Stimulated activated CD4-positive, alpha-beta T cell treated with anti-CD3 and anti-CD28 coated beads, TNF-alpha, amount 100 ng/mL, for 4 hours (primary cell): ENCODE measurements around the gene KCP.

Experiments used
- DNase-seq, 3 experiments: peaks; one replicate each; pipeline ENCODE4 v3.0.0-alpha.2; 2020; ENCODE audit warnings: low read depth in 3 of 3

Gene KCP

GRCh38 chr7:128858380-128859231, 51.9 kb downstream of the KCP start:
- DNase-seq = no peak

- DNase-seq = no peak
Observed at GRCh38 chr7:128856001-128856718, 54.3 kb downstream of the KCP start.

DNA sequence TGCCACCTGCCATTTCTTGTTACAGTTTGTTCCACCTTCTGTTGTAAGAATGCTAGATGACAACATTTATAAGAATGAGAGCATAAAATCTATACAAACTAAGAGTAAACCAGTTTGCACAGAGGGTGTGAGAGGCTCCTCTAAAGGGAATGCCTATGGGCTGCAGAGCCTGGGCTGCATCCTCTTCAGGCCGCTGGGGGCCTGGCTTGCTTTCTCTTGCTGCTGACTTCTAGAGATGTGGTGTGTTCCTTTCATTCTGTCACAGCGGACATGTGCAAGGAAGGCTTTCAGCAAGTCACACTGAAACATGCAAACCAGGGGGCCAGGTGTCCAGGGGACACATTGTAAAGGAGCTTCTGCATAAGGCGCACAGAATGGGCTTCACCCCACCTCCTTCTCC, 55.0 kb downstream of the KCP start:
- no peak for DNase-seq

GRCh38 chr7:128854396-128854795, 56.1 kb downstream of the KCP start:
- no peak for DNase-seq

GRCh38 chr7:128853799-128854198, 56.7 kb downstream of the KCP start:
- no peak for DNase-seq

- no peak for DNase-seq
Observed at GRCh38 chr7:128852537-128853254, 57.8 kb downstream of the KCP start.

- DNase-seq = no peak
Observed at GRCh38 chr7:128849804-128850490, 60.6 kb downstream of the KCP start.

GRCh38 chr7:128849156-128849515, 61.4 kb downstream of the KCP start:
- no peak for DNase-seq

- DNase-seq = no peak
Observed at GRCh38 chr7:128848289-128849155, 62.0 kb downstream of the KCP start.

- DNase-seq = no peak
Observed at GRCh38 chr7:128847721-128848211, 62.7 kb downstream of the KCP start.

- DNase-seq = no peak
Observed at GRCh38 chr7:128846781-128847444, 63.6 kb downstream of the KCP start.

GRCh38 chr7:128845987-128846386, 64.5 kb downstream of the KCP start:
- DNase-seq = no peak

GRCh38 chr7:128845475-128845874, 65.0 kb downstream of the KCP start:
- DNase-seq = no peak

DNA sequence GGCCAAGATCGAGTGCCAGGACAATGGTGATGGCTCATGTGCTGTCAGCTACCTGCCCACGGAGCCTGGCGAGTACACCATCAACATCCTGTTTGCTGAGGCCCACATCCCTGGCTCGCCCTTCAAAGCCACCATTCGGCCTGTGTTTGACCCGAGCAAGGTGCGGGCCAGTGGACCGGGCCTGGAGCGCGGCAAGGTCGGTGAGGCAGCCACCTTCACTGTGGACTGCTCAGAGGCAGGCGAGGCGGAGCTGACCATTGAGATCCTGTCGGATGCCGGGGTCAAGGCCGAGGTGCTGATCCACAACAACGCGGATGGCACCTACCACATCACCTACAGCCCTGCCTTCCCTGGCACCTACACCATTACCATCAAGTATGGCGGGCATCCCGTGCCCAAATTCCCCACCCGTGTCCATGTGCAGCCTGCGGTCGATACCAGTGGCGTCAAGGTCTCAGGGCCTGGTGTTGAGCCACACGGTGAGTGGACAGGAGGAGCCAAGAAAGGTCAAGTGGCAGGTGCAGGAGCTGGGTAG, 65.7 kb downstream of the KCP start:
- no peak for DNase-seq

DNA sequence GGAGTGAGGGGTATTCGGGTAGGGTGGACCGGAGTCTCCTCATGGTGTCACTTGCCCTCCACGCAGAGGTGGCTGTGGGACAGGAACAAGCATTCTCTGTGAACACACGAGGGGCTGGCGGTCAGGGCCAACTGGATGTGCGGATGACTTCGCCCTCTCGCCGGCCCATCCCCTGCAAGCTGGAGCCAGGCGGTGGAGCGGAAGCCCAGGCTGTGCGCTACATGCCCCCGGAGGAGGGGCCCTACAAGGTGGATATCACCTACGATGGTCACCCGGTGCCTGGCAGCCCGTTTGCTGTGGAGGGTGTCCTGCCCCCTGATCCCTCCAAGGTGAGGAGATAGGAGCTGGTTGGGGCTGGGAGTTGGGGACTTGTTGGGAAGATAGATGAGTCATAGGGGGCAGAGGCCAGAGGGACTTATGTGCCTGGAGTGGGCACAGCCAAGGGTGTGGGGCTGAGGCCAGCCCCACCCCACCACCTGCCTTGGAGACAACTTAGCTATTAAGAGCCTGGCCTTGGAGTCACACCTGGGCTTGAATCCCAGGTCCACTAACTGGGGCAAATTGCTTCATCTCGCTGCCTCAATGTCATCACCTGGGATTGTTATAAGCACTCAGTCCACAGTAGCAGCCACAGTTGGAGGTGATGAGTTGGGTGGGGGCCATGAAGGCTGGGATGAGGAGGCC, 66.4 kb downstream of the KCP start:
- no peak for DNase-seq

- no peak for DNase-seq
Observed at GRCh38 chr7:128842674-128843641, 67.6 kb downstream of the KCP start.

GRCh38 chr7:128841921-128842673, 68.4 kb downstream of the KCP start:
- peak; percentile 28 to 35 (median 31) for DNase-seq
